Breast epithelium (tissue), 4 donors: Measurements from ENCODE around the gene SH2B3. TPM values are rescaled to one million over a fixed set of nuclear protein-coding genes. Genes with fewer than 3 reads are reported as not detected.

Experiments
- DNase-seq, 2 donors: peaks; one replicate each; pipeline ENCODE4 v3.0.0-alpha.2; 2019; ENCODE audit warnings: low spot score in 2 of 2
- H3K27ac ChIP-seq, 2 donors: fragments of 200-600 bp; sonication (generic) in 1 of 2; one replicate each; pipeline ENCODE4 v1.5.1; 2016 to 2019; ENCODE audit warnings: mild to moderate bottlenecking in 1 of 2
- H3K27me3 ChIP-seq, 2 donors: fragments of 200-600 bp; sonication (generic) in 1 of 2; one replicate each; pipeline versions ENCODE4 v1.5.1 to v1.6.0; 2017 to 2019; ENCODE audit warnings: control low read depth in 1 of 2, mild to moderate bottlenecking in 1 of 2
- H3K36me3 ChIP-seq: fragments of 200-600 bp; one replicate; pipeline ENCODE4 v1.5.1; 2019
- H3K4me1 ChIP-seq, 2 donors: fragments of 200-600 bp; sonication (generic); one replicate each; pipeline ENCODE4 v1.5.1; 2016 to 2019; ENCODE audit warnings: control low read depth in 1 of 2
- H3K4me3 ChIP-seq, 3 donors: fragments of 200-600 bp; sonication (generic); 1 replicate in 2 of 3; 2 replicates in 1 of 3; pipeline ENCODE4 v1.5.1; 2016 to 2019; ENCODE audit warnings: mild to moderate bottlenecking in 3 of 3, moderate library complexity in 2 of 3
- H3K9me3 ChIP-seq, 2 donors: fragments of 200-600 bp; sonication (generic) in 1 of 2; one replicate each; pipeline ENCODE4 v1.5.1; 2016 to 2019; ENCODE audit warnings: control low read depth in 1 of 2
- POLR2A ChIP-seq: fragments of 450-650 bp; IDR thresholded peaks from one replicate; pipeline ENCODE4 v1.6.1; 2016; ENCODE audit warnings: antibody characterized with exemption, mild to moderate bottlenecking, moderate library complexity
- POLR2AphosphoS5 ChIP-seq, 3 donors: sonication (generic); formaldehyde crosslinking; IDR thresholded peaks; one replicate each; pipeline ENCODE4 v1.6.1; 2017; ENCODE audit warnings: antibody characterized with exemption in 3 of 3
- intact Hi-C: fragments of 100-400 bp; cut with DNase I; formaldehyde crosslinking; loops from one replicate; pipeline ENCODE4 v1.15.1; 2023; ENCODE audit warnings: low total_unique reads
- total RNA-seq, 3 donors: library from RNA; depleted of rRNA; stranded (reverse); fragments of >200 nt; gene quantifications; one replicate each; pipeline ENCODE4 v1.1.0, GENCODE V29; 2016
- TF ChIP-seq, protein P1 (sequence below), 3 donors: fragments of 450-650 bp; IDR thresholded peaks; one replicate each; pipeline ENCODE4 v1.5.1; 2016 to 2017; ENCODE audit warnings: antibody characterized with exemption in 3 of 3, mild to moderate bottlenecking in 3 of 3, moderate library complexity in 3 of 3

Gene SH2B3
- total RNA-seq, 3 donors from 2014 or later: 13.9 to 27.4 (median 17.4) TPM

GRCh38 chr12:111444314-111444924 is 38.7 kb downstream of the SH2B3 start:
- Histone ChIP-seq H3K9me3 (no peaks in the 10 kb centered on the region), H3K36me3 (no peaks in the 10 kb centered on the region), H3K4me1 (peaks cover 0 to 4% of the 10 kb centered on the region in 2 donors), H3K27me3 (no peaks in the 10 kb centered on the region), H3K27ac (peak overlapping the region; percentile 45 to 80), H3K4me3 (no peak overlapping the region)
- TF ChIP-seq POLR2A (no peak), POLR2AphosphoS5 (IDR thresholded peaks at IDR 0.05) (no peak)
- no peak for DNase-seq
- intact Hi-C loops: loop anchor here (5.0 kb wide), 1 partner anchor 47 kb away; no protein-coding TSS in a partner anchor

DNA sequence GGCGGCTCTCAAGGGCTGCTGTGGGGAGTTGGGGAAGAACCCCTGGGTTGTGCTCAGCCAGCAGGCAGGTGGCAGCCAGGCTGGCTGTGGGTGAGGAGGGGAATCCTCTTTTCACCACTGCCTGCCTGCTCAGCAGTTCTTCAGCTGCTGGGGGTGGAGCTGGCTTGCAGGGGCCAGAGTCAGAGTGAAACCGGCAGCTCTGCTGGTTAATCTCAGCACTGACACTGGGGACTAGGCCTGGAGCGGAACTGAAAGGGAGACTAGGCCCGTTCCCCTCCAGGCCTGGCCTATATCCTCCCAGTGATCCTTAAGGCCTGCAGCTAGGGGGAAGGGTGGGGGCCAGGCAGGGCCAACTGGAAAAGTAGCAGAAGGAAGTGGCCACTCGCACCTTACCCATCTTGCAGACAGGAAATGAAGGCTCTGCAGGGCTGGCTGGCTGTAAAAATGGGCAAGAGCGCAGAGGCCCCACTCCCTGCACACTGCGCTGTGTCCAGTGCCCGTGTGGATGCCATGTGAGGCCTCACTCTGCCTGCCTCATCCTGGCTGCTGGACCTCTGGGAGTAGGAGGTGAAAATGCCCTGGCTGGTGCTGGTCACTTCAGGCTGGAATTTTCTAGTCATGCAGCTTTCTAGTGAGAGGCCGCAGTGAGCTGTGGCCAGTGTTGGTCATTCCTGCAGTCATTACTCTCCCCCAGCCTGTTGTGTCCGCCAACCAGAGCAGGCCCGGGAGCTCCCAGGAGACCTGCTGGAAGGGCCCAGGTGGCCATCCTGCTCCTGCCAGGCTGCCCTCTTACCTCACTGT is 39.4 kb downstream of the SH2B3 start:
- Histone ChIP-seq H3K4me3 (peak overlapping the region in 1 of 3 donors; percentile 30), H3K27ac (peak overlapping the region; percentile 45 to 80), H3K4me1 (peaks cover 0 to 4% of the 10 kb centered on the region in 2 donors), H3K9me3 (no peaks in the 10 kb centered on the region), H3K36me3 (no peaks in the 10 kb centered on the region), H3K27me3 (no peaks in the 10 kb centered on the region)
- intact Hi-C loops: loop anchor here (5.0 kb wide), 1 partner anchor 48 kb away; no protein-coding TSS in a partner anchor
- DNase-seq: no peak
- TF ChIP-seq POLR2AphosphoS5 (IDR thresholded peaks at IDR 0.05) (no peak), POLR2A (no peak)
- TF ChIP-seq, protein P1, sequence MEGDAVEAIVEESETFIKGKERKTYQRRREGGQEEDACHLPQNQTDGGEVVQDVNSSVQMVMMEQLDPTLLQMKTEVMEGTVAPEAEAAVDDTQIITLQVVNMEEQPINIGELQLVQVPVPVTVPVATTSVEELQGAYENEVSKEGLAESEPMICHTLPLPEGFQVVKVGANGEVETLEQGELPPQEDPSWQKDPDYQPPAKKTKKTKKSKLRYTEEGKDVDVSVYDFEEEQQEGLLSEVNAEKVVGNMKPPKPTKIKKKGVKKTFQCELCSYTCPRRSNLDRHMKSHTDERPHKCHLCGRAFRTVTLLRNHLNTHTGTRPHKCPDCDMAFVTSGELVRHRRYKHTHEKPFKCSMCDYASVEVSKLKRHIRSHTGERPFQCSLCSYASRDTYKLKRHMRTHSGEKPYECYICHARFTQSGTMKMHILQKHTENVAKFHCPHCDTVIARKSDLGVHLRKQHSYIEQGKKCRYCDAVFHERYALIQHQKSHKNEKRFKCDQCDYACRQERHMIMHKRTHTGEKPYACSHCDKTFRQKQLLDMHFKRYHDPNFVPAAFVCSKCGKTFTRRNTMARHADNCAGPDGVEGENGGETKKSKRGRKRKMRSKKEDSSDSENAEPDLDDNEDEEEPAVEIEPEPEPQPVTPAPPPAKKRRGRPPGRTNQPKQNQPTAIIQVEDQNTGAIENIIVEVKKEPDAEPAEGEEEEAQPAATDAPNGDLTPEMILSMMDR (IDR thresholded peaks at IDR 0.05): no peak

DNA sequence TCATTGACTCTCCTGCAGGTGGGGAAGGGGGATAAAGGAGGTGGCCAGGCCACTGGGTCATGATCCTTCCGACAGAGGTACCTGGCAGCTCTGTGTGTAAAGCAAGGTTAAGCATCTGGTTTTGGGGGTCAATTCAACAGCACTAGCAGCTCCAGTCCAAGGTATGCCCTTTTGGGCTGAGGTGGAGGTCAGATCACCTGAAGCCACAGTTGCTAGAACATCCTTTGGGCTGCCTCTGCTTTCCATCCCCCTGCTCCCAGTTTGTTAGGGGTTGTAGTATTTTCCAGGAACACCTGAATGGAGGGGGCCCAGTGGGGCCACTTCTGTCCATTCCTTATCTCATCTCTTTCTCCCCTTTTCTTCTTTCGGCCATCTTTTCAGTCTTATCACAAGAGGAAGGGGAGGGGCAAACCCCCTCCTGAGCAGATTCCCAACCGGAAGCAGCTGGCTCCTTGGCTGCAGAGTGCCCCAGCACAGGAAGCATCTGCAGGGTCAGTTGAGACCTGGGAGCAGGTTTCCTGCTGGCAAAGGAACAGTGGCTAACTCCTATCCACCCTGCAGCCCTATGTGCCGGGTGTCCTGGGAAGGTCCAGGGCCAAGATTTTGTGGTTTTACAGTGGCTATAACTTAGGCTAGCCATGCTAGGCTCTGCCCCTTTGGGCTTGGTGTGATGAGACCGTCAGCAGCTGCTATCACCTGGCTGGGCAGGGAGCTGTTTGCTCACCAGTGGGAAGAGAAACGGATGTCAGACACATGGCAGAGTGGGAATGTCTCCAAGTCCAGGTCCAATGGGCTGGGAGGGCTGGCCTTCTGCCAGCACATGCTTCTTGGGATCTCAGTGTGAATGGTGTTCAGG is 40.2 kb downstream of the SH2B3 start:
- Histone ChIP-seq H3K27me3 (no peaks in the 10 kb centered on the region), H3K36me3 (no peaks in the 10 kb centered on the region), H3K27ac (peak overlapping the region; percentile 45 to 80), H3K9me3 (no peaks in the 10 kb centered on the region), H3K4me1 (peaks cover 0 to 4% of the 10 kb centered on the region in 2 donors), H3K4me3 (no peak overlapping the region)
- intact Hi-C loops: no loop called here
- peak; percentile 40 to 66 (median 60) for TF ChIP-seq POLR2AphosphoS5 (IDR thresholded peaks at IDR 0.05)
- TF ChIP-seq, protein P1 (IDR thresholded peaks at IDR 0.05): no peak
- DNase-seq: no peak

GRCh38 chr12:111446631-111447570 is 41.2 kb downstream of the SH2B3 start:
- no peak for TF ChIP-seq POLR2AphosphoS5 (IDR thresholded peaks at IDR 0.05)
- TF ChIP-seq POLR2A: no peak
- TF ChIP-seq, protein P1 (IDR thresholded peaks at IDR 0.05): no peak
- H3K27ac ChIP-seq: peak overlapping the region in 1 of 2 donors; percentile 80
- intact Hi-C loops: no loop called here
- H3K9me3 ChIP-seq: no peaks in the 10 kb centered on the region
- peaks cover 0 to 4% of the 10 kb centered on the region in 2 donors for H3K4me1 ChIP-seq
- no peaks in the 10 kb centered on the region for H3K27me3 ChIP-seq
- peak in 1 of 2 donors; percentile 15 for DNase-seq
- H3K4me3 ChIP-seq: no peak overlapping the region
- H3K36me3 ChIP-seq: no peaks in the 10 kb centered on the region
